LNCaP clone FGC (cell line): ENCODE measurements around the gene TMEM18.

Experiments
- DNase-seq: peaks from one replicate; pipeline ENCODE4 v3.0.0-alpha.2; 2011; ENCODE audit warnings: low read depth
- H3K4me3 ChIP-seq: 2 replicates; pipeline ENCODE4 v1.5.1; 2011; ENCODE audit warnings: mild to moderate bottlenecking, low read depth, low read length, control low read depth
- CTCF ChIP-seq: IDR thresholded peaks from 2 replicates; pipeline ENCODE4 v1.5.1; 2012; ENCODE audit warnings: mild to moderate bottlenecking; ENCODE audit not compliant: control insufficient read depth, insufficient read depth; ENCODE audit errors: extremely low read depth

Gene TMEM18

DNA sequence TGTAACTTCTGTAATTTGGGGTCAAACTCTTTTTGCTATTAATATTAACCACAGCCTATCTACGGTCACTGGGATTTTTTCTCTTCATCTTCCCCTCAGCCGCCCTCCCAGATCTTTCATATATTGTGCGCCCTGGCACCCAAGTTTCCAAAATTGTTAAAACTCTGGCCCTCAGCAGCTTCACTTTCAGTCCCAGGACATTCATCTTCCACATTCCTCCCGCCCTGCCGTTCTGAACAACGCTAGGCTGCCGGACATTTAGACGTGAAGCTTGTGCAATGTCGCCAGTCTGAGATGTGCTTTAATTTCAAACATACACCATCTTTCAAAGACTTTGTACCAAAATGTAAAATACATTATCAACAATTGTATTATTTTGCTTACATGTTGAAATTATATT lies 1.8 kb upstream of the TMEM18 start:
- no peak for DNase-seq
- TF ChIP-seq CTCF = no peak
- H3K4me3 ChIP-seq = no peak overlapping the region

DNA sequence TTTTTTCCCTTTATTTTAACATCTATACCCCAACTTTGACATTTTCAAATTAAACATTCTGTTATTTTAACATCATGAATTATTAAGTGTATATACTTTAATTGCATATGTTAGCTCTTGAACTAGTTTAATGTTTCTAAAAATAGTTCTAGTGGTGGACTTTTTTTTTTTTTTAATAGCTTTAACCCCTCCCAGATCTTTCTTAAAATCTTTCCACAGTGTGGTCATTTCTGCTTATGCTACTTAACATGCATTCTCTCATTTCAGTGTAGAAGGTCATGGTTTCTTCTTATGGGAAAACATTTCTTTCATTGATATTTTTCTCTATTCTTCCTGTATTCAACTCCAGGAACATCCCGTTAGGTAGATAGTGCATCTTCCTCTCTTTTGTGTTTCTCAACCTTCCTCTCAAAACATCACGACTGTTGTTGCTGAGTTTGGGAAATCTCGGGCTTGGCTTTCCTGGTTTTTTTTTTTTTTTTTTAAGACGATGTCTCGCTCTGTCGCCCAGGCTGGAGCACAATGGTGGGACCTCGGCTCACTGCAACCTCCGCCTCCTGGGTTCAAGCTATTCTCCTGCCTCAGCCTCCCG lies 849 bp upstream of the TMEM18 start:
- peak overlapping the region; percentile 78 for H3K4me3 ChIP-seq
- TF ChIP-seq CTCF = no peak
- no peak for DNase-seq

GRCh38 chr2:676647-677055 lies 555 bp downstream of the TMEM18 start:
- peak overlapping the region; percentile 64 for H3K4me3 ChIP-seq
- TF ChIP-seq CTCF = no peak
- peak; percentile 87 for DNase-seq

DNA sequence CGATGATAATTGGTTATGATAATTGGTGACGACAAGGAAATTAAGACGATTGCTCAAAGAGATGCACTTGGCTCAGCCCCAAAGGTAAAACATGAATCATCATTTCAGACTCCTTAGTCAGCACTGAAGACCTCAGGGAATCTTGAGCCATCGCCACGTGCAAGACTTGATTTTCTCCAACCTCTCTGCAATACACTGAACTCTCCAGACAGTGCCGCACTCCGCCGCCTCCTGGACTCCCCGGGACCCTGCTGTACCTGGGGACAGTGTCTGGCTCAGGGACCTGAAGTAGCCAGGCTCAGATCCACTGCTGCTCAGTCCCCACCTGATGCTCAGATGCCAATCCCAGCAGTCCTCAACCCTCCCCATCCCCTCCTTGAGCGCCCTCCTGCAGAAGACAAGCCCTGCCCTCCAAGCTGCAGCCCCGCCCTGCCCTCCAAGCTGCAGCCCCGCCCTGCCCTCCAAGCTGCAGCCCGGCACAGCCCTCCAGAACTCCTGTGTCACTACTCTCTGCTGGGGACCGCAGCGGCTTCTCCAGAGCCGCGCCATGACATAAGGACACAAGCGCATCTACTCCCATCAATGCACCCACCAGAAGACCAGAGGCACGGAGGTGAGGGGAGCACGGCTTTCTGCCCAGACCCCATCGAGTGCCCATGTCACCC lies 1.1 kb downstream of the TMEM18 start:
- no peak for DNase-seq
- TF ChIP-seq CTCF = 0 out of 2 replicates have a peak, but pooled peaks have one; percentile 3
- H3K4me3 ChIP-seq = peak overlapping the region; percentile 64

DNA sequence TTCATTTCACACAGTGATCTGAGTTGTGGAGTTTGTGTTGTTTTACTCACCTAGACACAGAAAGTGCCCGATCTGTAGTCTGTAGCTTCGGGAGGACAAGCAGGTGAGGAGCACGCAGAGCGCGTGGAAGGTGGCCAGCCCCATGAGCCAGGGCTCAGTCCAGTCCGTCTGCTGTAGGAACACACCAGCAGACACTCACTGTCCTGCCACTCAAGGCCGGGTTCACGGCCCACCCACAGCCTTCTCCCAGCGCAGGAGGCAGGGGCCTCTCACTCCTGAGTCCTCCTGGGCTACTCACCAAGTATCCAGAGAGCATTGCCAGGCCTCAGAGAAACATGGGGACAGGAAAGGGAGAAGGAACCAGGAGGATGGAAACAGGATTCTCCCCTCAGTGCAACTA lies 1.7 kb downstream of the TMEM18 start:
- TF ChIP-seq CTCF = no peak
- H3K4me3 ChIP-seq = peak overlapping the region; percentile 64; the same call in 1 of the 2 replicates
- no peak for DNase-seq

GRCh38 chr2:675051-675450 lies 2.2 kb downstream of the TMEM18 start:
- no peak for TF ChIP-seq CTCF
- DNase-seq = no peak
- no peak overlapping the region for H3K4me3 ChIP-seq
